HG03103 (cell line): ENCODE measurements around the gene DNTTIP2.
"Not testable (repeated sequence)": the region's sequence is repeated elsewhere in the genome, so short reads cannot be mapped to it uniquely, and the experiment has no call there.

Source experiments
- ATAC-seq: cut with Tn5 transposase; IDR thresholded peaks from one replicate; pipeline ENCODE4 v1.9.1; 2021; ENCODE audit warnings: low read depth; ENCODE audit not compliant: unreplicated experiment

Gene DNTTIP2, protein sequence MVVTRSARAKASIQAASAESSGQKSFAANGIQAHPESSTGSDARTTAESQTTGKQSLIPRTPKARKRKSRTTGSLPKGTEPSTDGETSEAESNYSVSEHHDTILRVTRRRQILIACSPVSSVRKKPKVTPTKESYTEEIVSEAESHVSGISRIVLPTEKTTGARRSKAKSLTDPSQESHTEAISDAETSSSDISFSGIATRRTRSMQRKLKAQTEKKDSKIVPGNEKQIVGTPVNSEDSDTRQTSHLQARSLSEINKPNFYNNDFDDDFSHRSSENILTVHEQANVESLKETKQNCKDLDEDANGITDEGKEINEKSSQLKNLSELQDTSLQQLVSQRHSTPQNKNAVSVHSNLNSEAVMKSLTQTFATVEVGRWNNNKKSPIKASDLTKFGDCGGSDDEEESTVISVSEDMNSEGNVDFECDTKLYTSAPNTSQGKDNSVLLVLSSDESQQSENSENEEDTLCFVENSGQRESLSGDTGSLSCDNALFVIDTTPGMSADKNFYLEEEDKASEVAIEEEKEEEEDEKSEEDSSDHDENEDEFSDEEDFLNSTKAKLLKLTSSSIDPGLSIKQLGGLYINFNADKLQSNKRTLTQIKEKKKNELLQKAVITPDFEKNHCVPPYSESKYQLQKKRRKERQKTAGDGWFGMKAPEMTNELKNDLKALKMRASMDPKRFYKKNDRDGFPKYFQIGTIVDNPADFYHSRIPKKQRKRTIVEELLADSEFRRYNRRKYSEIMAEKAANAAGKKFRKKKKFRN

DNA sequence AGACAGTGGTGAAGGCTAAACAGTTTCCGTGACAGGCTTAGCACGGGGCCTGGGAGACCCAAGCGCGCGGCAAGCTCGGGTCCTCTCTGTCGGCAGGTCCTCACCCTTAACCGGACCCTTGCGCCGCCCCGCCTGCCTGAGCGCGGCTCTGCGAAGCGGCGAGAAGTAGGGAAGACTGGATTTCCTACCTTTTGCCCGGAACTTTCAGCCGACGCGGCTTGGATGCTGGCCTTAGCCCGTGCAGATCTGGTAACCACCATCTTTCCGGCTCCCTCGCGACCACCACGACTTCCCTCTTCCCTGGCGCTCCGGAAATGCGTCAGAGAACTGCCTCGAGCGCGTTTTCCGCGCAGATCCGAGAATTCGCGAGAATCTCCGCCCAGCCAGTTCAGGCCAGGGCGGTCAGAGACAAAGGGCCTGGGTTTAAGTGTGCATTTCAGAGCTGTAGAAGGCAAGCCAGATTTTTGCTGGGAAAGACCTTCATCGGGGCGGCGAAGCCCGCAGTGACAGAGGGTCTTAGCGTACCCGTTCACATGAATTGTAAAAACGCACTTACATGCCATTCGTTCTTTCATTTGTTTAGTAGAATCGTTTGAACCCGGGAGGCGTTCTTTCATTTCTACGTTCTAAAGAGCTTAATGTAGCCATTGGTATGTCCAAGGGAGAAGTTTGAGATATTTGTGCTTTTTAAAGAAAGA lies at the start of gene DNTTIP2:
TSS of gene DNTTIP2 (minus strand) at position 318 of the 698 bp plus-strand sequence. CDS start at position 260, 58 bp downstream.
- peak; percentile 97 for ATAC-seq

- no peak for ATAC-seq
Observed at GRCh38 chr1:93925206-93925605, 46.2 kb upstream of the DNTTIP2 start.

DNA sequence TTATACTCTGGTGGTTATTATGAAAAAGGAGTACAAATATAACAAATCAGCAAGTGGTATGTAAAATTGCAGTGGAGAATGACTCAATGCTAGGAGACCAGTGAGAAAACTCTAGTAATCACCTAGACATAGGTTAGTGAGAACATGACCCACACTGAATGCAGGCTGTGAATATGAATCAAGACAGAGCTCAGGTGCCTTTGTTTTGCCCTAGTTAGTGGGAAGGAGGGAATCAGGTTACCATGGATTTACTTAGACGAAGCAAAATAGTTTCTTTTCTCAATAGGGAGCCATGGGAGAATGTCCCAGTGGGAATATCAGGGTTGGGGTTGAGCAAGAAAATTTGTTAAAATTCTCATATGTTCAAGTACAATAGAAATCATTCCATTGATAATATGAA lies 40.8 kb upstream of the DNTTIP2 start:
- no peak for ATAC-seq

DNA sequence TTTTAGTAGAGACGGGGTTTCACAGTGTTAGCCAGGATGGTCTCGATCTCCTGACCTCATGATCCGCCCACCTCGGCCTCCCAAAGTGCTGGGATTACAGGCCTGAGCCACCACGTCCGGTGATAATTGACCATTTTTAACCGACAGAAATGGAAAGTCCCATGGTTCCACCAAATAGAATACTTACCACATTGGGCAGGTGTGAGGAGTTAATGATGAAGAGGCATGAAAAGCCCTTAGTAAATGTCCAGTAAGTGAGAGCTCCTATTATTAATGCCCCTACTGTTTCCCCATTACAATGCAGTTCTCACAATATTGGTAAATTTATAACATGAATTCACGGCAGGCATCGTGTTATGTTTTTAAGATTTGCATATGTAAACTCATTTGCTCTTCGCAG lies 38.3 kb upstream of the DNTTIP2 start:
- no peak for ATAC-seq

GRCh38 chr1:93910880-93911279 lies 31.9 kb upstream of the DNTTIP2 start:
- not testable (repeated sequence) for ATAC-seq

DNA sequence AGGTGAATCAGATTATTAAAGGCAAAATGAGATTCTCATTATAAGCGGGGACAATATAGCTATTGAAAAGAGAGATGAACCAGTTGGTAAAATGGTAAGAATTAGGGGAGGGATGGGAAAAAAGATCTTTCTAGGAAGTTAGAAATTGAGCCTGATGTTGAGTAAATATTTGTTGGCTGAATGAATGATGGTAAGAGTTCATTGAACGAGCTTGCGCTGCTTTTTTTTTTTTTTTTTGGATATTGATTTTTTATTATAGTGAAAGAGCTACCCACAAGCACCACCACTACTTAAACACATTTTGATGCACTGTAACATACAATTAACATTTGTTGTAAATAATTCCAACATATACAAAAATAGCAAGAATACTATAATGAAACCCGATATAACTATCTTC lies 31.3 kb upstream of the DNTTIP2 start:
- ATAC-seq: no peak

- ATAC-seq: peak; percentile 89
Observed at GRCh38 chr1:93909146-93910050, 30.4 kb upstream of the DNTTIP2 start, which contains the start of gene GCLM. GCLM (minus strand) TSS chr1:93909430; CDS start chr1:93909163, 267 bp downstream.

- ATAC-seq: peak; percentile 28
Observed at GRCh38 chr1:93908394-93909145, 29.6 kb upstream of the DNTTIP2 start.

DNA sequence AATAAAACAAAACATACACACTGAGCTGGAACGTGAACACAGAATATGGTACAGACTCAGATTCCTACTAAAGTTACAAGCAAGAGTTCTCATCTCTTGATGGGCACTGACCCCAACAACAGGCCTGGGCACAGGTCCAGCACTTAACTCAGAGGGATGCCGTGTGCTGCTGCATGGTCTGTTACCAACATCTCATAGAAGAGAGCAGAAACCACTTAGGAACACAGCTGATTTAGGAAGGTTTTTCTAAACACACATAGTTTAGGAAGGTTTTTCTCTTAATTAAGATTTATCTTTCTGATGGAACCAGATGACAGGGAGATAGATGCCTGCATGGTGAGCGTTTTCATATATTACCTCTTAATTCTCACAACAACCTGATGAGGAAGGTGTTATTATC lies 28.7 kb upstream of the DNTTIP2 start:
- no peak for ATAC-seq

GRCh38 chr1:93906480-93906879 lies 27.5 kb upstream of the DNTTIP2 start:
- ATAC-seq: no peak

- no peak for ATAC-seq
Observed at GRCh38 chr1:93905734-93906133, 26.7 kb upstream of the DNTTIP2 start.

DNA sequence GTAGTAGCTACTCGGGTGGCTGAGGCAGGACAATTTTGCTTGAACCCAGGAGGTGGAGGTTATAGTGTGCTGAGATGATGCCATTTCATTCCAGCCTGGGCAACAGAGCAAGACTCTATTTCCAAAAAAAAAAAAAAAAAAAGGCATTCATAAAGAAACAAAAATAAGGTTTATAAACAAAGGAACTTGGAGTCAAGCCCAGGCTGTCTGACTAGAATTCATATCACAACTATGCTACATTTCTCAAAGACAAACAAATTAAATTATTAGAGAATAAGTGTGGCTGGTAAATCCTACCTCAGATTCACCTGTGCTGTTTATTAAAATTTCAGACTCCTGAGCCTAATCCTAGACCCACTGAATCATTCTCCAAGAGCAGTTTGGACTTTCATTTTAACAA lies 26.0 kb upstream of the DNTTIP2 start:
- no peak for ATAC-seq

DNA sequence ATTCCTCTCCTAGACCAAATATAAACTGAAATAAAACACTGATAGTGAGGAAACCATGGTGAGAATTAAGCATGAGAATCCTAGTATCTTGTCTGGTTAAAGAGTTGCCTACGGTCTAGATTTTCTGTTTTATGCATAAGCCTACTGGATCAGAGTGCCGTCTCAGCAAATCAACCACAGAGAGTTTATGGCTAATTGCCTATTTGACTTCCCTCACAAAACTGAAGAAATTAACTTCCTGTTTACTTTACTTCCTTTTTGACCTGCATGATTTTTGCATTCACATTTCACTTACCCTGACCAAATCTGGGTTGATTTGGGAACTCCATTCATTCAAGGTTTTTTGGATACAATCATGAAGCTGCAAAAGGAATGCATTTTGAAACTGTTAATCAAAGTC lies 25.2 kb upstream of the DNTTIP2 start:
- ATAC-seq: no peak

- ATAC-seq: no peak
Observed at GRCh38 chr1:93900723-93901504, 21.9 kb upstream of the DNTTIP2 start.

GRCh38 chr1:93899543-93900207 lies 20.7 kb upstream of the DNTTIP2 start:
- no peak for ATAC-seq

DNA sequence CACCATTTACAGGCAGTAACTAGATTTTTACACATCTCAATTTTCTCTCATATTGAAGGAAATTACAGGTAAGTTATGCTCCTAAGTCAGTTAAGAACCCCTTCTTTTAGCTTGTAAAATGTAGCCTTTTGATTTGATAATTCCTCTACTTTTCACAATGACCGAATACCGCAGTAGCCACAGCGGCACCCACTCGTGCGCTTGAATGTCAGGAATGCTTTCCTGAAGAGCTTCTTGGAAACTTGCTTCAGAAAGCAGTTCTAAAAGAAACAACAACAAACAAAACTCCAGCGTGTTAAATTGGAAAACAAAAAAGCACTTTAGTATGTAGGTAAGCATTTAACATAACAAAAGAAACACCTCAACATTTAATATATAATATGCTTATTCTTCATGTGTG lies 9.9 kb upstream of the DNTTIP2 start:
- ATAC-seq: no peak

- ATAC-seq: no peak
Observed at GRCh38 chr1:93882269-93882668, 3.3 kb upstream of the DNTTIP2 start.

GRCh38 chr1:93880731-93881130 lies 1.7 kb upstream of the DNTTIP2 start:
- ATAC-seq: no peak
